HepG2 (cell line): ENCODE data around the gene CDC14B. TPM values are rescaled to one million over a fixed set of nuclear protein-coding genes. Genes with fewer than 3 reads are reported as not detected.

Experiments
- CREM ChIP-seq, 2 experiments: sonication (generic) in 1 of 2; formaldehyde crosslinking in 1 of 2; IDR thresholded peaks; 2 replicates each; pipeline versions ENCODE4 v1.4.0 to v1.6.1; 2016 to 2020; ENCODE audit warnings: antibody characterized with exemption in 1 of 2, mild to moderate bottlenecking in 1 of 2, missing genetic modification reagents in 1 of 2
- ELF3 ChIP-seq: IDR thresholded peaks from 2 replicates; pipeline ENCODE4 v1.6.1; 2016; ENCODE audit warnings: missing genetic modification reagents, missing compliant biosample characterization
- FOXA1 ChIP-seq, 2 experiments: fragments of 450-650 bp in 1 of 2; sonication (generic) in 1 of 2; formaldehyde crosslinking in 1 of 2; IDR thresholded peaks; 2 replicates each; pipeline versions ENCODE4 v1.4.0 to v1.6.1; 2016 to 2020; ENCODE audit warnings: missing genetic modification reagents in 1 of 2
- FOXA3 ChIP-seq: IDR thresholded peaks from 2 replicates; pipeline ENCODE4 v1.6.1; 2016; ENCODE audit warnings: missing genetic modification reagents, missing compliant biosample characterization
- GATA4 ChIP-seq: sonication (generic); IDR thresholded peaks from 2 replicates; pipeline ENCODE4 v1.6.1; 2016; ENCODE audit warnings: antibody characterized with exemption, low read depth, borderline replicate concordance
- HMG20A ChIP-seq: IDR thresholded peaks from 2 replicates; pipeline ENCODE4 v1.6.1; 2016; ENCODE audit warnings: borderline replicate concordance
- KLF16 ChIP-seq, 2 experiments: sonication (generic) in 1 of 2; formaldehyde crosslinking in 1 of 2; IDR thresholded peaks; 2 replicates each; pipeline versions ENCODE4 v1.6.1 to v1.8.0; 2016 to 2023; ENCODE audit warnings: missing genetic modification reagents in 2 of 2, missing compliant biosample characterization in 1 of 2
- MATR3 ChIP-seq: sonication (generic); formaldehyde crosslinking; IDR thresholded peaks from 2 replicates; pipeline ENCODE4 v1.4.0; 2020; ENCODE audit warnings: missing genetic modification reagents
- MAZ ChIP-seq, 2 experiments: sonication (generic) in 1 of 2; formaldehyde crosslinking in 1 of 2; IDR thresholded peaks; 2 replicates each; pipeline versions ENCODE4 v1.5.0 to v1.6.1; 2012 to 2020; ENCODE audit warnings: low read depth in 2 of 2, mild to moderate bottlenecking in 2 of 2, borderline replicate concordance in 1 of 2, improper control_type of control experiment in 1 of 2, low read length in 1 of 2, missing genetic modification reagents in 1 of 2, moderate library complexity in 1 of 2
- MXD3 ChIP-seq: IDR thresholded peaks from 2 replicates; pipeline ENCODE4 v1.6.1; 2016; ENCODE audit warnings: mild to moderate bottlenecking, missing biosample characterization, missing genetic modification reagents
- NCOA2 ChIP-seq: sonication (generic); formaldehyde crosslinking; IDR thresholded peaks from 2 replicates; pipeline ENCODE4 v1.8.0; 2022; ENCODE audit warnings: inconsistent platforms
- PATZ1 ChIP-seq: sonication (generic); formaldehyde crosslinking; IDR thresholded peaks from 2 replicates; pipeline ENCODE4 v1.4.0; 2020; ENCODE audit warnings: missing genetic modification reagents
- RCOR2 ChIP-seq: IDR thresholded peaks from 2 replicates; pipeline ENCODE4 v1.6.1; 2016; ENCODE audit warnings: missing biosample characterization, missing genetic modification reagents
- SIX1 ChIP-seq: sonication (generic); formaldehyde crosslinking; IDR thresholded peaks from 2 replicates; pipeline ENCODE4 v1.4.0; 2020; ENCODE audit warnings: missing genetic modification reagents, borderline replicate concordance
- SOX13 ChIP-seq, 3 experiments: fragments of 450-650 bp in 1 of 3; sonication (generic) in 1 of 3; formaldehyde crosslinking in 1 of 3; IDR thresholded peaks in 2 of 3; conservative IDR thresholded peaks in 1 of 3; 2 replicates each; pipeline versions ENCODE4 v1.5.0 to v1.6.1; 2016 to 2020; ENCODE audit warnings: antibody characterized with exemption in 1 of 3, mild to moderate bottlenecking in 1 of 3, missing compliant biosample characterization in 1 of 3, missing genetic modification reagents in 1 of 3, moderate library complexity in 1 of 3
- SOX5 ChIP-seq: IDR thresholded peaks from 2 replicates; pipeline ENCODE4 v1.6.1; 2016; ENCODE audit warnings: borderline replicate concordance
- STAG1 ChIP-seq: sonication (generic); formaldehyde crosslinking; IDR thresholded peaks from 2 replicates; pipeline ENCODE4 v1.4.0; 2020; ENCODE audit warnings: missing genetic modification reagents
- TAF15 ChIP-seq: fragments of 200-400 bp; formaldehyde crosslinking; IDR thresholded peaks from one replicate; pipeline ENCODE4 v1.6.1; 2018; ENCODE audit warnings: mild to moderate bottlenecking, low read depth, low read length; ENCODE audit not compliant: poor library complexity, severe bottlenecking
- TBX2 ChIP-seq: sonication (generic); formaldehyde crosslinking; IDR thresholded peaks from 2 replicates; pipeline ENCODE4 v1.5.0; 2020; ENCODE audit warnings: missing genetic modification reagents, mild to moderate bottlenecking, borderline replicate concordance
- TCF7 ChIP-seq: sonication (generic); IDR thresholded peaks from 2 replicates; pipeline ENCODE4 v1.6.1; 2016; ENCODE audit warnings: antibody characterized with exemption, low read depth
- U2AF2 ChIP-seq: fragments of 200-400 bp; formaldehyde crosslinking; IDR thresholded peaks from 2 replicates; pipeline ENCODE4 v1.6.1; 2017; ENCODE audit warnings: low read depth, mild to moderate bottlenecking, low read length
- ZHX1 ChIP-seq: sonication (generic); formaldehyde crosslinking; IDR thresholded peaks from 2 replicates; pipeline ENCODE4 v1.8.1; 2022; ENCODE audit warnings: low read depth, mild to moderate bottlenecking, missing genetic modification reagents
- ZNF12 ChIP-seq: sonication (generic); formaldehyde crosslinking; IDR thresholded peaks from 2 replicates; pipeline ENCODE4 v1.5.0; 2020; ENCODE audit warnings: missing genetic modification reagents
- ZNF788 ChIP-seq: sonication (generic); formaldehyde crosslinking; IDR thresholded peaks from 2 replicates; pipeline ENCODE4 v1.5.0; 2020; ENCODE audit warnings: mild to moderate bottlenecking, missing genetic modification reagents, borderline replicate concordance
- ZSCAN31 ChIP-seq: sonication (generic); formaldehyde crosslinking; IDR thresholded peaks from 2 replicates; pipeline ENCODE4 v1.5.0; 2020; ENCODE audit warnings: low read depth, mild to moderate bottlenecking, missing genetic modification reagents
- polyA plus RNA-seq, 8 experiments: library from polyadenylated mRNA; depleted of rRNA in 3 of 8; stranded (reverse) in 7 of 8; unstranded in 1 of 8; fragments of >200 nt; fragmentation: Illumina TruSeq in 4 of 8; extraction: Trizol in 4 of 8; gene quantifications; 2 replicates each; pipeline versions ENCODE4 v1.2.1 to v1.2.3, GENCODE V29; 2011 to 2016; ENCODE audit warnings: low read depth in 4 of 8, missing spikeins in 1 of 8, mixed read lengths in 1 of 8; ENCODE audit not compliant: insufficient read depth in 1 of 8
- total RNA-seq, 5 experiments: library from RNA; depleted of rRNA; stranded (reverse); fragments of >200 nt; fragmentation: Illumina TruSeq; extraction: Trizol; gene quantifications; 2 replicates each; pipeline ENCODE4 v1.2.3, GENCODE V29; 2016; ENCODE audit warnings: low read depth in 1 of 5

The CDC14B gene
- total and polyA plus RNA-seq, 2 of the 13 experiments (the other 11 are each of a cell fraction or from before 2014, with no cell fraction given): 25.8 to 33.3 TPM

GRCh38 chr9:96644137-96644536 is 24.5 kb upstream of the CDC14B start (continued):
- TF ChIP-seq TBX2 (CRISPR knock-in tag): peak; percentile 72
- peak; percentile 89 for TF ChIP-seq SOX13 (IDR thresholded peaks at IDR 0.05)
- TF ChIP-seq SOX13 (CRISPR knock-in tag; conservative IDR thresholded peaks at IDR 0.05 in 1 of 2, IDR thresholded peaks at IDR 0.05 in 1 of 2): peak in 1 of 2 experiments; percentile 98; a peak in 2 of 4 replicates
- no peak for TF ChIP-seq STAG1
- peak; percentile 58 for TF ChIP-seq FOXA3
- TF ChIP-seq ZNF12 (CRISPR knock-in tag): 0 out of 2 replicates have a peak, but pooled peaks have one; percentile 22
- peak; percentile 88 for TF ChIP-seq SOX5
- TF ChIP-seq GATA4: peak; percentile 77
- TF ChIP-seq U2AF2: no peak
- peak; percentile 89 for TF ChIP-seq TCF7
- TF ChIP-seq NCOA2: peak; percentile 80; the same call in 1 of the 2 replicates
- TF ChIP-seq ZHX1: no peak
- 0 out of 2 replicates have a peak, but pooled peaks have one; percentile 14 for TF ChIP-seq ELF3 (CRISPR knock-in tag)
- TF ChIP-seq HMG20A (CRISPR knock-in tag): 0 out of 2 replicates have a peak, but pooled peaks have one; percentile 32
- TF ChIP-seq CREM (IDR thresholded peaks at IDR 0.05): peak; percentile 64; the same call in 1 of the 2 replicates
- TF ChIP-seq CREM (CRISPR knock-in tag; IDR thresholded peaks at IDR 0.05): no peak
- no peak for TF ChIP-seq MAZ (IDR thresholded peaks at IDR 0.05; ENCODE audit: borderline replicate concordance, low read depth, low read length)
- TF ChIP-seq MAZ (CRISPR knock-in tag; IDR thresholded peaks at IDR 0.05; ENCODE audit: low read depth): no peak
- peak; percentile 51; the same call in 1 of the 2 replicates for TF ChIP-seq PATZ1 (CRISPR knock-in tag)
- TF ChIP-seq ZSCAN31: no peak
- TF ChIP-seq MXD3 (CRISPR knock-in tag): no peak
- peak; percentile 25; the same call in 1 of the 2 replicates for TF ChIP-seq SIX1 (CRISPR knock-in tag)
- no peak for TF ChIP-seq KLF16 (CRISPR knock-in tag; IDR thresholded peaks at IDR 0.05)
- TF ChIP-seq FOXA1 (IDR thresholded peaks at IDR 0.05): no peak
- peak; percentile 91 for TF ChIP-seq FOXA1 (CRISPR knock-in tag; IDR thresholded peaks at IDR 0.05)
- no peak for TF ChIP-seq MATR3
- no peak for TF ChIP-seq TAF15
- TF ChIP-seq ZNF788: no peak
- TF ChIP-seq RCOR2 (CRISPR knock-in tag): peak; percentile 51; the same call in 1 of the 2 replicates
